HG03521 (cell line): ENCODE results near the gene TSPAN7.

Experiments used
- ATAC-seq: cut with Tn5 transposase; IDR thresholded peaks from one replicate; pipeline ENCODE4 v1.9.1; 2021; ENCODE audit warnings: mild to moderate bottlenecking, moderate library complexity; ENCODE audit not compliant: unreplicated experiment

Gene TSPAN7

DNA sequence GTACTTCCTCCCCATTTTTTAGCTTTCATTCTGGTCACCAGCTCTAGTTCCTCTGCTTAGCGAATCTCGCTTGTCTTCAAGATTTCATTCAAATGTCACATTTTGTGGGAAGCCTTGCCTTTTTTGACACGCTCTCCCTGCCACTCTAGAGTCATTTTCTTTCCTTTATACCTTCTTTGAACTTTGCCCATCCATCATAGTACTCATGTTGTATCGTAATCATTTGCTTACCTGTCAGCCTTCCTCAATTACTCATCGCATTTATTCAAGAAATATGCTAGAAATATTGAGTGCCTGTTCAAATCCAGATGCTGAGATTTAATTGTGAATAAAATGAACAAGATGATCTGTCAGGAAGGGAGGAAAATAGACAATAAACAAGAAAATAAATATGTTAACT lies 21.8 kb downstream of the TSPAN7 start:
- no peak for ATAC-seq

DNA sequence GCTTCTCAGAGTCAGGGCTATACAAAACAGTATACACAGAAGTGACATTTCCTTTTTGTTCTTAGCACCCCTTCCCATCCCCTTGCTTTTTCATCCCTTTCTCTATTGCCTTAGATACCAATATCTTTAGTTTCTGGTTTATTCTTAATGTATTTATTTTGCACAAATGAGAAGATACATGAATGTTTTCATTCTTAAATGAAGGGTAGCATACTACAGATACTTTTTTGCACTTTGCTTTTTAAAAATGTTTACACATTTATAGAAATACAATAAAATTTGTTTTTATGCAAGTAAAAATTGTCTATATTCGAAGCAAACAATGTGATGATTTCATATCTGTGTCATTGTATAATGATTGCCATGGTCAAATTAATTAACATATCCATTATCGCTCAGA lies 33.1 kb downstream of the TSPAN7 start:
- no peak for ATAC-seq

DNA sequence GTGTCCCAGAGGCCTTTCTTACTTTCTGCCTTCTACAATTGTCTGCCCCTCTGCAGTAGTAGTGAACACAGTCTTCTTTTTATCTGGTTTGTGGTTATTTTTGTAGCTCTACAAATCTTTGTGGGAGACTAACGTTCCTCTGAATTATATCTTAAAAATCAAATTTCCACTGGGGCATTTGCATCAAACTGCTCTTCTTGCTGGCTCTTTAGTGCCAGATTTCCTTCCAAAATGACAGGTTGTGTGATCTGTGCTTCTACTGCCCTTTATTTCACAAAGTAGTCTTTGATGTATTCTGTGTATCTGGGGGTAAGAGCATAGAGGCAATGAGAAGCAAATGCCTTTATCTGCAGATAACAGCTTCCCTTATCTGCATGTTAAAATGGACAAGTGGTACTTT lies 34.5 kb downstream of the TSPAN7 start:
- ATAC-seq, result no peak

GRCh38 chrX:38596939-38597338 lies 35.6 kb downstream of the TSPAN7 start:
- no peak for ATAC-seq

- ATAC-seq, result no peak
These were observed 38.7 kb downstream of the TSPAN7 start for GRCh38 chrX:38599796-38600755.

DNA sequence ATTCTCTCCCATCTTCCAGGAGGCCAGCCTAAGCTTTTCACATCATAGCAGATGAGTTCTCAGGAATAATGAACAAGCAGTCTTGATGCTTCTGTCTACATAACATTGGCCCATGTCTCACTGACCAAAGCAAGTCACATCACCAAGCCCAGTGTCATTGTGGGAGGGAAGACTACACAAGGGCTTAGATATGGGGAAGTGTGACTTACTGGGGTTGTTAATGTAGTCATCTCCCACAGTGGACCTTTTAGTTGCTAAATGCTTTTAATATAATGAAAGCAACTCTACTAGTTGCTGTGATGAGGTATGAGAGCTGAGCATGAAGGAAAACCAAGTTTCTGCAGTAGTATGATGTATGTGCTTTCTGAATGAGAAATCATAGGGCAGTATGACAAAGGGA lies 40.5 kb downstream of the TSPAN7 start:
- ATAC-seq, result no peak

DNA sequence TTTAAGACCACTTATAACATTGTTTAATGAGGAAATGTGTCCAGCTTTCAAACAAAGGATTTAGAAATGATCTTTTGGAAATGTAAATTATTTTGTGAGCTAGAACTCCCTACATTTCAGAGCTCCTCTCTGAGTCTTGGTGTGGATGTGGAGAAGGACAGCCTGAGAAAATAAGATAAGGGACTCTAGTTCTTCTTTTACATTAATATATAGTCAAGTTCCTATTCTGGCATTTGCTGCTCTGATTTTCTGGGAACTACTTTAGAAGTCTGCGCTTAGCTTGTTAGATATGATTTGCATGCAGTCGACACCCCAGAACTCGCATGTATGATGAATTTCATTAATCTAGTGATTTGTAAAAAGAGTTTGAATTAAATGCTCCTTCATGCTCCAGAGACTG lies 45.5 kb downstream of the TSPAN7 start:
- ATAC-seq, result no peak

- ATAC-seq, result no peak
These were observed 46.6 kb downstream of the TSPAN7 start for GRCh38 chrX:38607976-38608375.

- ATAC-seq, result no peak
These were observed 49.5 kb downstream of the TSPAN7 start for GRCh38 chrX:38610849-38611248.

GRCh38 chrX:38612281-38612680 lies 50.9 kb downstream of the TSPAN7 start:
- no peak for ATAC-seq

DNA sequence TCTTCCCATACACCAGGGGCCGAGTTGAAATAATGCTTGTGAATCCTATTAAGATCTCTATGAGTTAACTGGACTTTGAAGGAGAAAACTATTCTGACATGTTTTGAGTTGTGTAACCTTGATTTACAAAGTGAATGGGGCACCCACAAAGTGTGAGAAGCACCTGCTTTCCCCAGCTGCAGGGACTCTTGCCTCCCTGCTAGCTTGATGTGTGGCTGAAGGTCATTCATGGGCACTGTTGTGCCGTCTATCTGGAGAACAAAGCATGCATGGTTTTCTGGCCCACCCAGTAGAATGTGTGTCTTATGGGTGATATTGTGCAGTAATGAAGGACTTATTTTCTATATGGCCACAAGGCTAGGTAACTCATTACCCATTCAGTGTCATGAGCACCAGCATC lies 53.1 kb downstream of the TSPAN7 start:
- no peak for ATAC-seq

DNA sequence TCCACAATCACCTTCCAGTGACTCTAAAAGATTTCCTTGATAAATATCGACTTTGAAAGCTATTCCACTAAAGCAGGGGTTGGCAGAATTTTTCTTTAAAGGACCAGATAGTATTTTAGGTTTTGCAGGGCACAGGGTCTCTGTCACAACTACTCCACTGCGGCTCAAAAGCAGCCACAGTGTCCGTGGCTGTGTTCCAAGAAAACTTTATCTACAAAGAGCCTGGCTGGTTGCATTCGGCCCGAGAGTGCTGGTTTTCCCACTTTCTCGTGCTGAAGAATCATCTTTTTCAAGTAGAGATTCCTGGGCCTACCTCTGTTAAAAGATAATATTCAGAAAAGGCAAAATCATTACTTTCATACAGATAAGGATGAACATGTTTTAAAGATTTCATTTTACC lies 55.6 kb downstream of the TSPAN7 start:
- ATAC-seq, result no peak

- ATAC-seq, result no peak
These were observed 56.8 kb downstream of the TSPAN7 start for GRCh38 chrX:38618180-38618579.

- ATAC-seq, result no peak
These were observed 59.3 kb downstream of the TSPAN7 start for GRCh38 chrX:38620623-38621022.

DNA sequence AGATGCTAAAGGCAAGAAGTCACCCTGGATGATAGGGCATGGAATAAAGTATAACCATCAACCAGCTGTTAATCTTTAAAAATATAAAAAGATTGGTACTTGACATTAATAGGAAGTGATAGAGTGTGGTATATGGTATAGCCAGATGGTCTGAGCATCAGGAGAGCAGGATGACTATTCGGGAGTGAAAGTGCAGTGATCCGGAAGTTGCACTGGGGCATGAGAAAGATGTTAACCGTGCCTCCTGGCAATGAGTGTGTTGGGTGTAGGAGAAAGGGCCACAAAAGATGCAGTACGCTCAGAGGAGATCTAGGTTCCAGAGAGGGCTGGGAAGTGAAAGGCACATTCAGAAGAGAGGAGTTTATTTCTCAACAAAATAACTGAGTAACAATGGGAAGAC lies 65.0 kb downstream of the TSPAN7 start:
- ATAC-seq, result no peak

DNA sequence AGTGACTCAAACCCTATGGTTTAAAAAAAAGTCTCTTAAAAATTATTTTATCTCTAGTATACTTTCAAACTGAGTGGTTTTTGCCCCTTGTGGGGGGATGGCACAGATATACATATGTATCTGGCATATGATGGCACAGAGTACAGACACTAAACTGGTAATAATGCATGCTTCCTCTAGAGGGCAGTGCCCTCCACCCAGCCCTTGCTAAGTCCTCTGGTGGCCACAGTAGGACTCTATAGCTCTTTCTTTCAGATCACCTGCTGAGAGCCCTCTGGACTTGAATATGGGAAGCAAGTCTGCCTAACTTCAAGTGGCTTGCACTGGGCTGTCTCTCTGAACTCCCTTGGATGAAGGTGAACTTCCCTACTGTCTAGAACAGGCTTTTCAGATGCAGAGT lies 66.3 kb downstream of the TSPAN7 start:
- ATAC-seq, result no peak

GRCh38 chrX:38628587-38628986 lies 67.2 kb downstream of the TSPAN7 start:
- ATAC-seq, result no peak

GRCh38 chrX:38632516-38632915 lies 71.2 kb downstream of the TSPAN7 start:
- no peak for ATAC-seq

DNA sequence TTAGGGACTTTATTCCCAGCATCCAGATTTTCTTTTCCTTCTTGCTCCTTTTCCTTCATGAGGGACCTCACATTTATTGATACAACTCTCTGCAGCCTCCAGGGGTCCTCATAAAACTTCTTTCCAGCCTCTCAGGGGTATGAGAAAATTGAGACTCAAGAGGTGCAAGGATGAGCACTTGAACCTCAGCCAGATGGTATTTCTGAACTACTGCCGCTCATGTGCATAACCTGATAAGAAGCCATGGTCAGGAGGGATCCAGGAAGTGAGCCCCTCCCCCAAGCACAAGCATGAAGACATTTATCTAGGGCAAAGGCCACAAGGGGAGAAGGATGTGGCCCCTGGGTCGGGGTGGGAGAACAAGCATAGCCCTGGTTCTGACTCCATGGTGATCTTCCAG lies 73.3 kb downstream of the TSPAN7 start:
- no peak for ATAC-seq

DNA sequence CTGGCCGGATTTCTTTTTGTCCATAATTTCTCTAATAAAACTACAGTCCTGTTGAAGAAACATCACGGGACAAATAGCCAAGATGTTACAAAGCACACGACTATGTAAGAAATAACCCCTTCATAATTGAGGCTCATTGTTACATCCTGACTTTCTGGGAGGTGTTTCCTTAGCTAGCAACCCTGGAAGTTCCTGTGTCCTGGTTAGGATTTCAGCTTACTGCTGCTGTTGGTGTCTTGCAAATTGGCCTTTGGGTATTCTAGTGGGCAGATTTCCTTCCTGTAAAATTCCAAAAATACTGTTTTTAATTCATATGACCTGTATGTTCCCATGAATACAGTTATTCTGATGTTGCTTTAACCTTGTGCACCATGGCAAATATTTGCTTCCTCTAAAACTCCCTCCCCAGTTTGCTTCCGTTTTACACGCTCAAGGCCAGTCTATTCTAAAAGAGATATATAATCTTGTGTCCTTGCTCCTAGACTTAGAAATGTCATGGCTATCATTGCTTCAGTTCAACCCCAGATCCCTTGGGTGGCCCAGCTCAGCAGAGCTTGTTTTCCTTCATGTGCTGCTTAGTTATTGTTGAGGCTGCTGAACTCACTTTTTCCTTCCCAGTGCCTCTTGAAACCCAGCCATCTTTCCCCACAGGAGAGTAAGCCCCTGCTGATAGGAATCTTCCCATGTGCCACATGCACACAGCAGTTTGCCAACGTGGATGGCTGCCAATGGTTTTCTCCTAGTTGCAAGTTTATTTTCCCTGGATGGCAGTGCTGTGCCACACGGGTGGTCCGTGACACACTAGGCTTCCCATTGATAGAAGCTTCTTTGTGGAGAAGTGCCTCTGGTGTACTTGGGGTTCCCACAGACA lies 75.8 kb downstream of the TSPAN7 start:
- ATAC-seq, result no peak

GRCh38 chrX:38638952-38639529 lies 77.7 kb downstream of the TSPAN7 start:
- no peak for ATAC-seq

GRCh38 chrX:38639730-38640129 lies 78.4 kb downstream of the TSPAN7 start:
- no peak for ATAC-seq
